PFSK-1 (cell line): ENCODE results near the gene DENND1B.

Experiments used
- SIN3A ChIP-seq: IDR thresholded peaks from 2 replicates; pipeline ENCODE4 v1.6.1; 2012; ENCODE audit warnings: mild to moderate bottlenecking, low read length, moderate library complexity, borderline replicate concordance; ENCODE audit not compliant: insufficient read depth
- TAF1 ChIP-seq: IDR thresholded peaks from 2 replicates; pipeline ENCODE4 v1.6.1; 2012; ENCODE audit warnings: low read length, control low read depth, borderline replicate concordance; ENCODE audit not compliant: insufficient read depth
- TF ChIP-seq, protein P1 (sequence below), 2 experiments: IDR thresholded peaks; 2 replicates each; pipeline versions ENCODE4 v1.6.1 to v1.8.0; 2011 to 2012; ENCODE audit warnings: low read depth in 2 of 2, low read length in 2 of 2, control low read depth in 1 of 2, inconsistent platforms in 1 of 2, mild to moderate bottlenecking in 1 of 2, moderate library complexity in 1 of 2; ENCODE audit not compliant: insufficient read depth in 1 of 2

DNA sequence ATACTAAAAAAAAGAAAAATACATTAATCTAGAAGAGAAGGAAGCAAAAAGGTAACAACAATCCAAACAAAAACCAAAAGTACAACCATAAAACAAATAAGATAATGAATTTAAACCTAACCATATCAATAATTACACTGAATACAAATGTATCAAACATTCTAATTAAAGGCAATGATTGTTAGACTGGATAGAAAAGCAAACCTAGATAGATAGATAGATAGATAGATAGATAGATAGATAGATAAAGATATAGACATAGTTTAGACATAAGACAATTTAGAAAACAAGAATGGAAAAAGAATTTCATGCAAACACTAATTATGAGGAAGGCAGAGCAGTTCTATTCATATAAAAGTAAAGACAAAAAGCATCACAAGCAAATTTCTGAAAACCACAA is 24.9 kb downstream of the DENND1B start:
- TF ChIP-seq, protein P1, sequence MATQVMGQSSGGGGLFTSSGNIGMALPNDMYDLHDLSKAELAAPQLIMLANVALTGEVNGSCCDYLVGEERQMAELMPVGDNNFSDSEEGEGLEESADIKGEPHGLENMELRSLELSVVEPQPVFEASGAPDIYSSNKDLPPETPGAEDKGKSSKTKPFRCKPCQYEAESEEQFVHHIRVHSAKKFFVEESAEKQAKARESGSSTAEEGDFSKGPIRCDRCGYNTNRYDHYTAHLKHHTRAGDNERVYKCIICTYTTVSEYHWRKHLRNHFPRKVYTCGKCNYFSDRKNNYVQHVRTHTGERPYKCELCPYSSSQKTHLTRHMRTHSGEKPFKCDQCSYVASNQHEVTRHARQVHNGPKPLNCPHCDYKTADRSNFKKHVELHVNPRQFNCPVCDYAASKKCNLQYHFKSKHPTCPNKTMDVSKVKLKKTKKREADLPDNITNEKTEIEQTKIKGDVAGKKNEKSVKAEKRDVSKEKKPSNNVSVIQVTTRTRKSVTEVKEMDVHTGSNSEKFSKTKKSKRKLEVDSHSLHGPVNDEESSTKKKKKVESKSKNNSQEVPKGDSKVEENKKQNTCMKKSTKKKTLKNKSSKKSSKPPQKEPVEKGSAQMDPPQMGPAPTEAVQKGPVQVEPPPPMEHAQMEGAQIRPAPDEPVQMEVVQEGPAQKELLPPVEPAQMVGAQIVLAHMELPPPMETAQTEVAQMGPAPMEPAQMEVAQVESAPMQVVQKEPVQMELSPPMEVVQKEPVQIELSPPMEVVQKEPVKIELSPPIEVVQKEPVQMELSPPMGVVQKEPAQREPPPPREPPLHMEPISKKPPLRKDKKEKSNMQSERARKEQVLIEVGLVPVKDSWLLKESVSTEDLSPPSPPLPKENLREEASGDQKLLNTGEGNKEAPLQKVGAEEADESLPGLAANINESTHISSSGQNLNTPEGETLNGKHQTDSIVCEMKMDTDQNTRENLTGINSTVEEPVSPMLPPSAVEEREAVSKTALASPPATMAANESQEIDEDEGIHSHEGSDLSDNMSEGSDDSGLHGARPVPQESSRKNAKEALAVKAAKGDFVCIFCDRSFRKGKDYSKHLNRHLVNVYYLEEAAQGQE (IDR thresholded peaks at IDR 0.05; ENCODE audit: insufficient read depth in 1 of 2, low read depth in 2 of 2, low read length in 2 of 2), result no peak
- TF ChIP-seq SIN3A, result no peak
- no peak for TF ChIP-seq TAF1
